HEK293 (cell line): ENCODE data around the gene CHRD.

Source experiments
- CTCF ChIP-seq: fragments of 450-650 bp; formaldehyde crosslinking; IDR thresholded peaks from 2 replicates; pipeline ENCODE4 v1.5.1; 2016; ENCODE audit warnings: missing biosample characterization, missing genetic modification characterization
- GLIS2 ChIP-seq: fragments of 450-650 bp; formaldehyde crosslinking; IDR thresholded peaks from 2 replicates; pipeline ENCODE4 v1.5.1; 2016; ENCODE audit warnings: missing biosample characterization, missing genetic modification characterization
- IKZF3 ChIP-seq: fragments of 450-650 bp; IDR thresholded peaks from 2 replicates; pipeline ENCODE4 v1.5.0; 2018; ENCODE audit warnings: missing biosample characterization, mild to moderate bottlenecking, missing genetic modification characterization, moderate library complexity
- KLF1 ChIP-seq: fragments of 450-650 bp; formaldehyde crosslinking; IDR thresholded peaks from 2 replicates; pipeline ENCODE4 v1.5.1; 2016; ENCODE audit warnings: missing biosample characterization, missing genetic modification characterization
- KLF16 ChIP-seq: fragments of 450-650 bp; formaldehyde crosslinking; IDR thresholded peaks from 2 replicates; pipeline ENCODE4 v1.5.1; 2017; ENCODE audit warnings: missing biosample characterization, missing genetic modification characterization
- KLF17 ChIP-seq: fragments of 450-650 bp; formaldehyde crosslinking; IDR thresholded peaks from 2 replicates; pipeline ENCODE4 v1.5.1; 2016; ENCODE audit warnings: missing biosample characterization, missing genetic modification characterization
- KLF7 ChIP-seq: fragments of 450-650 bp; formaldehyde crosslinking; IDR thresholded peaks from 2 replicates; pipeline ENCODE4 v1.5.1; 2016; ENCODE audit warnings: missing biosample characterization, missing genetic modification characterization, borderline replicate concordance
- KLF8 ChIP-seq: fragments of 450-650 bp; formaldehyde crosslinking; IDR thresholded peaks from 2 replicates; pipeline ENCODE4 v1.5.1; 2016; ENCODE audit warnings: missing biosample characterization, missing genetic modification characterization
- MZF1 ChIP-seq: fragments of 450-650 bp; formaldehyde crosslinking; IDR thresholded peaks from 2 replicates; pipeline ENCODE4 v1.5.1; 2017; ENCODE audit warnings: missing biosample characterization, missing genetic modification characterization, borderline replicate concordance
- OSR2 ChIP-seq: fragments of 450-650 bp; formaldehyde crosslinking; IDR thresholded peaks from 2 replicates; pipeline ENCODE4 v1.5.1; 2016; ENCODE audit warnings: missing biosample characterization, missing genetic modification characterization
- TRIM28 ChIP-seq: IDR thresholded peaks from 2 replicates; pipeline ENCODE4 v1.6.1; 2011; ENCODE audit warnings: low read length, control low read depth, borderline replicate concordance
- ZBTB17 ChIP-seq: fragments of 450-650 bp; formaldehyde crosslinking; IDR thresholded peaks from 2 replicates; pipeline ENCODE4 v1.5.1; 2016; ENCODE audit warnings: missing biosample characterization, missing genetic modification characterization
- ZBTB48 ChIP-seq: fragments of 450-650 bp; formaldehyde crosslinking; IDR thresholded peaks from 2 replicates; pipeline ENCODE4 v1.5.1; 2016; ENCODE audit warnings: missing biosample characterization, missing genetic modification characterization
- ZBTB8A ChIP-seq: fragments of 450-650 bp; formaldehyde crosslinking; IDR thresholded peaks from 2 replicates; pipeline ENCODE4 v1.5.1; 2016; ENCODE audit warnings: missing biosample characterization, missing genetic modification characterization
- ZFHX2 ChIP-seq: fragments of 450-650 bp; formaldehyde crosslinking; conservative IDR thresholded peaks from 2 replicates; pipeline ENCODE4 v1.5.1; 2016; ENCODE audit warnings: missing biosample characterization, missing genetic modification characterization
- ZIC2 ChIP-seq: fragments of 450-650 bp; formaldehyde crosslinking; IDR thresholded peaks from 2 replicates; pipeline ENCODE4 v1.5.1; 2016; ENCODE audit warnings: missing biosample characterization, missing genetic modification characterization
- ZNF23 ChIP-seq: fragments of 450-650 bp; formaldehyde crosslinking; IDR thresholded peaks from 2 replicates; pipeline ENCODE4 v1.5.1; 2016; ENCODE audit warnings: missing biosample characterization, missing genetic modification characterization, borderline replicate concordance
- ZNF274 ChIP-seq, 2 experiments: fragments of 200-500 bp in 1 of 2; fragments of 450-650 bp in 1 of 2; sonication (Bioruptor generic) in 1 of 2; formaldehyde crosslinking in 1 of 2; IDR thresholded peaks; 2 replicates each; pipeline versions ENCODE4 v1.5.1 to v1.6.1; 2014 to 2016; ENCODE audit warnings: borderline replicate concordance in 1 of 2, inconsistent platforms in 1 of 2, low read length in 1 of 2, missing biosample characterization in 1 of 2, missing genetic modification characterization in 1 of 2
- ZNF341 ChIP-seq: fragments of 450-650 bp; formaldehyde crosslinking; IDR thresholded peaks from 2 replicates; pipeline ENCODE4; 2016; ENCODE audit warnings: low read depth, missing biosample characterization, missing genetic modification characterization
- ZNF366 ChIP-seq: fragments of 450-650 bp; formaldehyde crosslinking; conservative IDR thresholded peaks from 2 replicates; pipeline ENCODE4 v1.5.1; 2016; ENCODE audit warnings: missing biosample characterization, missing genetic modification characterization
- ZNF449 ChIP-seq: fragments of 450-650 bp; formaldehyde crosslinking; IDR thresholded peaks from 2 replicates; pipeline ENCODE4 v1.5.1; 2017; ENCODE audit warnings: missing biosample characterization, mild to moderate bottlenecking, missing genetic modification characterization, moderate library complexity
- ZNF501 ChIP-seq: fragments of 450-650 bp; formaldehyde crosslinking; IDR thresholded peaks from 2 replicates; pipeline ENCODE4 v1.5.1; 2016; ENCODE audit warnings: missing biosample characterization, missing genetic modification characterization
- ZNF76 ChIP-seq: fragments of 450-650 bp; formaldehyde crosslinking; IDR thresholded peaks from 2 replicates; pipeline ENCODE4; 2016; ENCODE audit warnings: low read depth, missing biosample characterization, missing genetic modification characterization, borderline replicate concordance
- ZXDB ChIP-seq: fragments of 450-650 bp; formaldehyde crosslinking; IDR thresholded peaks from 2 replicates; pipeline ENCODE4 v1.5.1; 2016; ENCODE audit warnings: missing biosample characterization, missing genetic modification characterization
- TF ChIP-seq, protein P1 (sequence below): fragments of 450-650 bp; formaldehyde crosslinking; conservative IDR thresholded peaks from 2 replicates; pipeline ENCODE4 v1.5.1; 2016; ENCODE audit warnings: low read depth, missing biosample characterization, missing genetic modification characterization
- TF ChIP-seq, protein P2 (sequence below): fragments of 450-650 bp; formaldehyde crosslinking; IDR thresholded peaks from 2 replicates; pipeline ENCODE4 v1.5.1; 2016; ENCODE audit warnings: missing biosample characterization, missing genetic modification characterization
- TF ChIP-seq, protein P3 (sequence below): sonication (generic); formaldehyde crosslinking; IDR thresholded peaks from 2 replicates; pipeline ENCODE4 v1.8.1; 2022; ENCODE audit warnings: mild to moderate bottlenecking, moderate library complexity, missing genetic modification reagents

The CHRD gene

GRCh38 chr3:184361932-184362667 is 17.8 kb upstream of the CHRD start (continued):
- no peak for TF ChIP-seq CTCF
- peak; percentile 47 for TF ChIP-seq IKZF3
- TF ChIP-seq KLF8 (tag by site-specific recombination), result peak; percentile 89
- TF ChIP-seq, protein P1, sequence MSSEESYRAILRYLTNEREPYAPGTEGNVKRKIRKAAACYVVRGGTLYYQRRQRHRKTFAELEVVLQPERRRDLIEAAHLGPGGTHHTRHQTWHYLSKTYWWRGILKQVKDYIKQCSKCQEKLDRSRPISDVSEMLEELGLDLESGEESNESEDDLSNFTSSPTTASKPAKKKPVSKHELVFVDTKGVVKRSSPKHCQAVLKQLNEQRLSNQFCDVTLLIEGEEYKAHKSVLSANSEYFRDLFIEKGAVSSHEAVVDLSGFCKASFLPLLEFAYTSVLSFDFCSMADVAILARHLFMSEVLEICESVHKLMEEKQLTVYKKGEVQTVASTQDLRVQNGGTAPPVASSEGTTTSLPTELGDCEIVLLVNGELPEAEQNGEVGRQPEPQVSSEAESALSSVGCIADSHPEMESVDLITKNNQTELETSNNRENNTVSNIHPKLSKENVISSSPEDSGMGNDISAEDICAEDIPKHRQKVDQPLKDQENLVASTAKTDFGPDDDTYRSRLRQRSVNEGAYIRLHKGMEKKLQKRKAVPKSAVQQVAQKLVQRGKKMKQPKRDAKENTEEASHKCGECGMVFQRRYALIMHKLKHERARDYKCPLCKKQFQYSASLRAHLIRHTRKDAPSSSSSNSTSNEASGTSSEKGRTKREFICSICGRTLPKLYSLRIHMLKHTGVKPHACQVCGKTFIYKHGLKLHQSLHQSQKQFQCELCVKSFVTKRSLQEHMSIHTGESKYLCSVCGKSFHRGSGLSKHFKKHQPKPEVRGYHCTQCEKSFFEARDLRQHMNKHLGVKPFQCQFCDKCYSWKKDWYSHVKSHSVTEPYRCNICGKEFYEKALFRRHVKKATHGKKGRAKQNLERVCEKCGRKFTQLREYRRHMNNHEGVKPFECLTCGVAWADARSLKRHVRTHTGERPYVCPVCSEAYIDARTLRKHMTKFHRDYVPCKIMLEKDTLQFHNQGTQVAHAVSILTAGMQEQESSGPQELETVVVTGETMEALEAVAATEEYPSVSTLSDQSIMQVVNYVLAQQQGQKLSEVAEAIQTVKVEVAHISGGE (tag by site-specific recombination), result peak; percentile 83
- 0 out of 2 replicates have a peak, but pooled peaks have one; percentile 3 for TF ChIP-seq KLF17 (tag by site-specific recombination)
- TF ChIP-seq ZBTB17 (tag by site-specific recombination), result peak; percentile 86
- TF ChIP-seq ZXDB (tag by site-specific recombination), result peak; percentile 74
- 0 out of 2 replicates have a peak, but pooled peaks have one; percentile 13 for TF ChIP-seq KLF16 (tag by site-specific recombination)
- no peak for TF ChIP-seq OSR2
- peak; percentile 88 for TF ChIP-seq ZFHX2 (tag by site-specific recombination)
- TF ChIP-seq ZNF366 (tag by site-specific recombination), result peak; percentile 84
- TF ChIP-seq ZNF23 (tag by site-specific recombination), result no peak
- no peak for TF ChIP-seq ZIC2 (tag by site-specific recombination)
- TF ChIP-seq ZBTB8A (tag by site-specific recombination), result peak; percentile 80
- TF ChIP-seq TRIM28, result no peak
- TF ChIP-seq ZNF274 (IDR thresholded peaks at IDR 0.05; ENCODE audit: low read length), result no peak
- no peak for TF ChIP-seq ZNF274 (tag by site-specific recombination; IDR thresholded peaks at IDR 0.05; ENCODE audit: borderline replicate concordance)
- TF ChIP-seq ZBTB48 (tag by site-specific recombination), result peak; percentile 54
- peak; percentile 57 for TF ChIP-seq MZF1
- TF ChIP-seq, protein P2, sequence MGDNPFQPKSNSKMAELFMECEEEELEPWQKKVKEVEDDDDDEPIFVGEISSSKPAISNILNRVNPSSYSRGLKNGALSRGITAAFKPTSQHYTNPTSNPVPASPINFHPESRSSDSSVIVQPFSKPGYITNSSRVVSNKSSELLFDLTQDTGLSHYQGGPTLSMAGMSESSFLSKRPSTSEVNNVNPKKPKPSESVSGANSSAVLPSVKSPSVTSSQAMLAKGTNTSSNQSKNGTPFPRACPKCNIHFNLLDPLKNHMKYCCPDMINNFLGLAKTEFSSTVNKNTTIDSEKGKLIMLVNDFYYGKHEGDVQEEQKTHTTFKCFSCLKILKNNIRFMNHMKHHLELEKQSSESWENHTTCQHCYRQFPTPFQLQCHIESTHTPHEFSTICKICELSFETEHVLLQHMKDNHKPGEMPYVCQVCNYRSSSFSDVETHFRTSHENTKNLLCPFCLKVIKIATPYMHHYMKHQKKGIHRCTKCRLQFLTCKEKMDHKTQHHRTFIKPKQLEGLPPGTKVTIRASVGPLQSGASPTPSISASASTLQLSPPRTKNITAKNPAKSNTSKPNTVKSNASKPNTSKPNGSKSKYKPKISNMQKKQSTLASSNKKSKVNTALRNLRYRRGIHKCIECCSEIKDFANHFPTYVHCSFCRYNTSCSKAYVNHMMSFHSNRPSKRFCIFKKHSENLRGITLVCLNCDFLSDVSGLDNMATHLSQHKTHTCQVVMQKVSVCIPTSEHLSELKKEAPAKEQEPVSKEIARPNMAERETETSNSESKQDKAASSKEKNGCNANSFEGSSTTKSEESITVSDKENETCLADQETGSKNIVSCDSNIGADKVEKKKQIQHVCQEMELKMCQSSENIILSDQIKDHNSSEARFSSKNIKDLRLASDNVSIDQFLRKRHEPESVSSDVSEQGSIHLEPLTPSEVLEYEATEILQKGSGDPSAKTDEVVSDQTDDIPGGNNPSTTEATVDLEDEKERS, result 0 out of 2 replicates have a peak, but pooled peaks have one; percentile 7
- TF ChIP-seq ZNF449 (tag by site-specific recombination), result 0 out of 2 replicates have a peak, but pooled peaks have one; percentile 5
- peak; percentile 99 for TF ChIP-seq ZNF341 (tag by site-specific recombination)
- no peak for TF ChIP-seq ZNF501 (tag by site-specific recombination)
- TF ChIP-seq, protein P3, sequence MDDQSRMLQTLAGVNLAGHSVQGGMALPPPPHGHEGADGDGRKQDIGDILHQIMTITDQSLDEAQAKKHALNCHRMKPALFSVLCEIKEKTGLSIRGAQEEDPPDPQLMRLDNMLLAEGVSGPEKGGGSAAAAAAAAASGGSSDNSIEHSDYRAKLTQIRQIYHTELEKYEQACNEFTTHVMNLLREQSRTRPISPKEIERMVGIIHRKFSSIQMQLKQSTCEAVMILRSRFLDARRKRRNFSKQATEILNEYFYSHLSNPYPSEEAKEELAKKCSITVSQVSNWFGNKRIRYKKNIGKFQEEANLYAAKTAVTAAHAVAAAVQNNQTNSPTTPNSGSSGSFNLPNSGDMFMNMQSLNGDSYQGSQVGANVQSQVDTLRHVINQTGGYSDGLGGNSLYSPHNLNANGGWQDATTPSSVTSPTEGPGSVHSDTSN (CRISPR knock-in tag), result no peak
- 0 out of 2 replicates have a peak, but pooled peaks have one; percentile 32 for TF ChIP-seq KLF7 (tag by site-specific recombination)
- TF ChIP-seq GLIS2, result peak; percentile 8; the same call in 1 of the 2 replicates
- TF ChIP-seq KLF1 (tag by site-specific recombination), result 0 out of 2 replicates have a peak, but pooled peaks have one; percentile 7
- peak; percentile 67; the same call in 1 of the 2 replicates for TF ChIP-seq ZNF76
